NB4 (cell line): ENCODE results near the gene ST6GALNAC3.

ENCODE experiments used
- DNase-seq: peaks from one replicate; pipeline ENCODE4 v3.0.0; 2010; ENCODE audit warnings: low read depth
- H3K4me3 ChIP-seq: one replicate; pipeline ENCODE4 v1.5.1; 2011; ENCODE audit warnings: mild to moderate bottlenecking, low read depth, low read length, moderate library complexity
- MYC ChIP-seq: IDR thresholded peaks from 2 replicates; pipeline ENCODE4 v1.6.1; 2011; ENCODE audit warnings: low read depth, low read length
- POLR2A ChIP-seq: IDR thresholded peaks from 2 replicates; pipeline ENCODE4 v1.6.1; 2011; ENCODE audit warnings: mild to moderate bottlenecking; ENCODE audit not compliant: insufficient read length; ENCODE audit errors: extremely low read depth
- TF ChIP-seq, protein P1 (sequence below): IDR thresholded peaks from 2 replicates; pipeline ENCODE4 v1.6.1; 2011; ENCODE audit warnings: low read depth, low read length
- TF ChIP-seq, protein P2 (sequence below): IDR thresholded peaks from one replicate; pipeline ENCODE4 v1.5.1; 2012; ENCODE audit warnings: low read depth, low read length

ST6GALNAC3 gene

DNA sequence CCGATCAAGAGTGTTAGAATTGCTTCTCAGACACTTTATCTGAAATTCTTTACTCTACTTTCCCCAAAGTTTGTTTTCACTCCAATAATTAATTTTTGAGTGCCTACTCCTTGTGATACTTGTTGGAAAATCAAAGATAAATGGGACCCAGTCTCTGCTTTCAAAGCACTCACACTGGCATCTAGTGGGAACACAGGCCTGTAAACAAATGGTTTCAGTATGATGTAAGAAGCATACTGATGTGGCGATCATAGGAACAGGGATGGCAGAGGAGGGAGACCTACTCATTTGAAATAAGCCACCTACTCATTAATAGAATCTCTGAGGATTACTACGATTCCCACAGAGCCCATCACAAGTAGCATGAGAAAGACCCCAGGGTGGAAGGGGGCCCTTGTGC, 519.1 kb downstream of the ST6GALNAC3 start:
- TF ChIP-seq, protein P1, sequence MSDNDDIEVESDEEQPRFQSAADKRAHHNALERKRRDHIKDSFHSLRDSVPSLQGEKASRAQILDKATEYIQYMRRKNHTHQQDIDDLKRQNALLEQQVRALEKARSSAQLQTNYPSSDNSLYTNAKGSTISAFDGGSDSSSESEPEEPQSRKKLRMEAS: no peak
- TF ChIP-seq MYC (no peak), POLR2A (no peak)
- TF ChIP-seq, protein P2, sequence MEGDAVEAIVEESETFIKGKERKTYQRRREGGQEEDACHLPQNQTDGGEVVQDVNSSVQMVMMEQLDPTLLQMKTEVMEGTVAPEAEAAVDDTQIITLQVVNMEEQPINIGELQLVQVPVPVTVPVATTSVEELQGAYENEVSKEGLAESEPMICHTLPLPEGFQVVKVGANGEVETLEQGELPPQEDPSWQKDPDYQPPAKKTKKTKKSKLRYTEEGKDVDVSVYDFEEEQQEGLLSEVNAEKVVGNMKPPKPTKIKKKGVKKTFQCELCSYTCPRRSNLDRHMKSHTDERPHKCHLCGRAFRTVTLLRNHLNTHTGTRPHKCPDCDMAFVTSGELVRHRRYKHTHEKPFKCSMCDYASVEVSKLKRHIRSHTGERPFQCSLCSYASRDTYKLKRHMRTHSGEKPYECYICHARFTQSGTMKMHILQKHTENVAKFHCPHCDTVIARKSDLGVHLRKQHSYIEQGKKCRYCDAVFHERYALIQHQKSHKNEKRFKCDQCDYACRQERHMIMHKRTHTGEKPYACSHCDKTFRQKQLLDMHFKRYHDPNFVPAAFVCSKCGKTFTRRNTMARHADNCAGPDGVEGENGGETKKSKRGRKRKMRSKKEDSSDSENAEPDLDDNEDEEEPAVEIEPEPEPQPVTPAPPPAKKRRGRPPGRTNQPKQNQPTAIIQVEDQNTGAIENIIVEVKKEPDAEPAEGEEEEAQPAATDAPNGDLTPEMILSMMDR: no peak
- no peak for DNase-seq

DNA sequence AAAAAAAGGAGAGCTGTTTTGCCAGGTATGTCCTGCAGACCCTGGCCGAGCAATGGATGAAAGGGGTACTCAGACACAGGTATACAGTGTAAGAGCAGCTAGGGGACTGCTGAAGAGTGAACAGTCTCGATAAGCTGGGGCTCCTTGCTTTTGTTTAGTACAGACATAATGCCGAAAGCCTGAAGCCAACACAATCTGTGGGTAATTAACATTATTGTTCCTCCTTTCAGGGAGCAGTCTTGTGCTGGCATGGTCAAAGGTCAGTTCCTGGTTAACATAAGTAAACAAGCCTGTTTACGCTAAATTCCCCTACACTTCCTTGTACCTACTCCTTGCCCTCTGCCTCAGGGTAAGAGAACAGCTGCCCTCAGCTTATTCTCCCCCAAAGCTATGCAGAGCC, 520.5 kb downstream of the ST6GALNAC3 start:
- no peak for DNase-seq
- no peak overlapping the region for H3K4me3 ChIP-seq
- TF ChIP-seq POLR2A: no peak

More for the DNA sequence above, 519.1 kb downstream of the ST6GALNAC3 start:
- H3K4me3 ChIP-seq: no peak overlapping the region

DNA sequence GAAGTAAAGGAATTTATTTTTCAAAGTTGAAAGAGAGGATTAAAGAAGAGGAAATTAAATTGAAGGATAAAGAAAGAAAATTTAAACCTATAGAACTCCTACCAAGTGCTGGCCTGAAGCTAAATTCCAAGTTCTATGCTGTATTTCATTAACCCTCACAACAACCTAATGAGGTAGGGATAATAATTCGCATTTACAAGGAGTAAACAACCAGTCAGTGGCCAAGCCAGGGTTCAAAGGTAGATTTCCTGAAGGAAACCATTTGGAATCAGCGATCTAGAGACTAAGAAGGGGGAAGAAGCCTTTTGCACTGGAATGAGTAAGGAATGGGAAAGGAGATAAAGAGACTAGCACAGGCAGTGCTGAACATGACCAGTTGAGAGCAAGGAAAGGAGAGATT, 526.9 kb downstream of the ST6GALNAC3 start:
- no peak overlapping the region for H3K4me3 ChIP-seq
- DNase-seq: no peak
- TF ChIP-seq MYC: no peak
- TF ChIP-seq, protein P1: no peak
- TF ChIP-seq, protein P2: no peak
- TF ChIP-seq POLR2A: no peak

DNA sequence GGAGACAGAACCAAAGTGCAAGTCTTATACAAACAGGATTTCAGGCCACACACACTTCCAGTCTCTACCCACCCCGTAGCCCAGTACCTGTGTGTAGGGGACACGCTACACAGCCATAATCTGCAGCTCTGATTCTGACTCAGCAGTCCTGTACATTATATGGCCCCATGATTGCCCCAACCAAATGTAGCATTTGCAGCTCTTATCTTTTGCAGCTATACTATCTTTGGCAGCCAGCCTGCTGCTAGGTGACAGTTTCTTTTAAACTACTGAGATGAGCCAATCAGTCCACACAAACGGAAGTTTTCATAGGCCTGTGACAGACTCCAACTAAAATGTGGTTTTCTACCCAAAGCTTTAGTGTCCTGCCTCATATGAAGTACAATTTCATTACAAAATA, 533.2 kb downstream of the ST6GALNAC3 start:
- DNase-seq: no peak
- TF ChIP-seq, protein P1: no peak
- TF ChIP-seq, protein P2: no peak
- no peak for TF ChIP-seq POLR2A
- TF ChIP-seq MYC: no peak
- no peak overlapping the region for H3K4me3 ChIP-seq

DNA sequence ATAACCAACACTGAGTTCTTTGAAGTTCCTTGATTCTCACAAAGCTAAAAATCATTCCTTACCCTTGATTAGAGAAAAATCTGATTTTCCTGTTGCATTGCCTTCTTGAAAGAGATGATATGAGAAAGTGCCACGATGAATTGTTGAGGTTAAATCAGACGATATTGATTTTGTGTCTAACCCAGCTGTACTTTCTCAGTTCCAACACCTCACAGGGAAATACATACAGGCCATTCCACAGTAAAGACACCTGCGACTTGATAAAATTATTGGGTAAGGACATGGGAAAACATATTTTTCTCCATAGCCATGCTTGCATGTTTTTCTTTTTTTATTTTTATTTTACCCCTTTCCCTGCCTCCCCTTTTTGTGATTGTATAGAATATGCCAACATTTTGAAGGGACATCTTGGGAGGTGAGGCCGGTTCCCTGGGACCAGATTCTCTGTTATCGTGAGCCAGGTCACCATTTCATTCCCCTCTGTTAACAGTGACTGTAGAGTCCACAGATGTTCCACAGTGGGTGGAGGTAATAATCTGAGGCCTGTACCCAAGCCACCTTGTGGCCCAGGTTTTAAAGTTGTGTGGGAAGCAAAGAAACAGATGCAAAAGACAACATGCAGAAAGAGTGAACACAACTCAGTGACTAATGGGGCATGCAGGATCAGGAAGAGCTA, 537.4 kb downstream of the ST6GALNAC3 start:
- H3K4me3 ChIP-seq: no peak overlapping the region
- no peak for DNase-seq
- no peak for TF ChIP-seq POLR2A
- TF ChIP-seq, protein P1: no peak
- no peak for TF ChIP-seq MYC
- TF ChIP-seq, protein P2: no peak

DNA sequence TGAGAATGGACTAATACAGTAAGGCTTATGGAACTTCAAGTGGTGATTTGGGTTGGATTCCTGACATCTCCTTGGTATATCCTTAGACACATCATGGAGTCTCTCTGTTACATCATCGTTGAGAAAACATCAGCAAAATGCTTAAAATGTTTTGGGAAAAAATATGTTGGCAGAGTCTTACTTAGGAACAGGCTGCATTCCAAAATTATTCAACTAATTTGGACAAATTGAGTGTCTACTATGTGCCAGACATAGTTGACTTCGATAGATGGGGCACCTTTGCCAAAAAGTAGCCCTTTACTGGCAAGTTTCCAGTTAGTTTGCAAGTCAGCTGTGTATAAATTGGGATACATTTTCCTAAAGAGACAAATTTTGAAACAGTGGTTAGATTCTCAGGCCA, 539.3 kb downstream of the ST6GALNAC3 start:
- no peak for TF ChIP-seq POLR2A
- no peak for TF ChIP-seq MYC
- TF ChIP-seq, protein P1: no peak
- TF ChIP-seq, protein P2: no peak
- H3K4me3 ChIP-seq: no peak overlapping the region
- no peak for DNase-seq
